SK-N-SH treated with all-trans-retinoic acid at 6 μM for 48 hours (cell line): ENCODE measurements around the gene QSOX1.

Experiments used
- ATAC-seq: fragments of 200-7000 bp; cut with Tn5 transposase; 3 replicates; pipeline ENCODE4 v1.9.1; 2020; ENCODE audit warnings: mild to moderate bottlenecking, moderate library complexity
- ARNTL ChIP-seq: fragments of 450-650 bp; formaldehyde crosslinking; IDR thresholded peaks from 2 replicates; pipeline ENCODE4 v1.5.0; 2020; ENCODE audit warnings: low read depth, mild to moderate bottlenecking, moderate library complexity, borderline replicate concordance
- BACH2 ChIP-seq: fragments of 250-450 bp; sonication (Bioruptor Pico); IDR thresholded peaks from 2 replicates; pipeline ENCODE4 v1.9.0; 2021; ENCODE audit warnings: mild to moderate bottlenecking, borderline replicate concordance
- CSDC2 ChIP-seq: fragments of 250-450 bp; sonication (Bioruptor Pico); IDR thresholded peaks from 2 replicates; pipeline ENCODE4 v1.5.0; 2020; ENCODE audit warnings: mild to moderate bottlenecking, moderate library complexity
- CSRNP3 ChIP-seq: fragments of 250-450 bp; sonication (Bioruptor Pico); IDR thresholded peaks from 2 replicates; pipeline ENCODE4 v1.5.1; 2021; ENCODE audit warnings: mild to moderate bottlenecking, moderate library complexity
- ESRRG ChIP-seq: fragments of 250-450 bp; sonication (Bioruptor Pico); IDR thresholded peaks from 2 replicates; pipeline ENCODE4 v1.6.1; 2021; ENCODE audit warnings: mild to moderate bottlenecking
- GLIS3 ChIP-seq: fragments of 250-450 bp; sonication (Bioruptor Pico); IDR thresholded peaks from 2 replicates; pipeline ENCODE4 v1.5.0; 2020; ENCODE audit warnings: mild to moderate bottlenecking, moderate library complexity
- ISL1 ChIP-seq: fragments of 250-450 bp; sonication (Bioruptor Pico); IDR thresholded peaks from 2 replicates; pipeline ENCODE4 v2.1.2; 2022; ENCODE audit warnings: mild to moderate bottlenecking, moderate library complexity
- PATZ1 ChIP-seq: fragments of 250-450 bp; sonication (Bioruptor Pico); IDR thresholded peaks from 2 replicates; pipeline ENCODE4 v1.8.0; 2020; ENCODE audit warnings: mild to moderate bottlenecking, moderate library complexity, borderline replicate concordance
- PPARA ChIP-seq: fragments of 250-450 bp; sonication (Bioruptor Pico); IDR thresholded peaks from 2 replicates; pipeline ENCODE4 v1.5.0; 2020; ENCODE audit warnings: mild to moderate bottlenecking, borderline replicate concordance
- RARB ChIP-seq: fragments of 250-450 bp; sonication (Bioruptor Pico); IDR thresholded peaks from 2 replicates; pipeline ENCODE4 v1.8.0; 2021; ENCODE audit warnings: mild to moderate bottlenecking, moderate library complexity
- SNAI2 ChIP-seq: fragments of 250-450 bp; sonication (Bioruptor Pico); IDR thresholded peaks from 2 replicates; pipeline ENCODE4 v1.5.0; 2020; ENCODE audit warnings: mild to moderate bottlenecking, moderate library complexity
- TCF4 ChIP-seq: fragments of 250-450 bp; sonication (Bioruptor Pico); IDR thresholded peaks from 2 replicates; pipeline ENCODE4 v1.8.0; 2021; ENCODE audit warnings: mild to moderate bottlenecking, moderate library complexity, borderline replicate concordance
- TOX ChIP-seq: fragments of 250-450 bp; sonication (Bioruptor Pico); IDR thresholded peaks from 2 replicates; pipeline ENCODE4 v1.8.0; 2021; ENCODE audit warnings: mild to moderate bottlenecking, moderate library complexity, borderline replicate concordance
- ZC3H10 ChIP-seq: fragments of 250-450 bp; sonication (Bioruptor Pico); IDR thresholded peaks from 2 replicates; pipeline ENCODE4 v1.5.1; 2021; ENCODE audit warnings: mild to moderate bottlenecking, moderate library complexity
- ZFP3 ChIP-seq: fragments of 250-450 bp; sonication (Bioruptor Pico); IDR thresholded peaks from 2 replicates; pipeline ENCODE4 v1.5.0; 2020; ENCODE audit warnings: mild to moderate bottlenecking, moderate library complexity
- ZFP30 ChIP-seq: fragments of 450-650 bp; formaldehyde crosslinking; IDR thresholded peaks from 2 replicates; pipeline ENCODE4 v1.5.0; 2022; ENCODE audit warnings: mild to moderate bottlenecking, moderate library complexity
- ZNF565 ChIP-seq: fragments of 450-650 bp; formaldehyde crosslinking; conservative IDR thresholded peaks from 2 replicates; pipeline ENCODE4 v1.5.0; 2020; ENCODE audit warnings: low read depth, mild to moderate bottlenecking, moderate library complexity
- ZNF70 ChIP-seq: fragments of 450-650 bp; formaldehyde crosslinking; IDR thresholded peaks from 2 replicates; pipeline ENCODE4 v1.5.0; 2020; ENCODE audit warnings: mild to moderate bottlenecking, moderate library complexity
- TF ChIP-seq, protein P1 (sequence below): fragments of 250-450 bp; sonication (Bioruptor Pico); IDR thresholded peaks from 2 replicates; pipeline ENCODE4 v1.8.0; 2021; ENCODE audit warnings: low read depth, mild to moderate bottlenecking, moderate library complexity, borderline replicate concordance
- TF ChIP-seq, protein P2 (sequence below): fragments of 250-450 bp; sonication (Bioruptor Pico); IDR thresholded peaks from 2 replicates; pipeline ENCODE4 v1.5.0; 2020; ENCODE audit warnings: mild to moderate bottlenecking, moderate library complexity

QSOX1 gene

GRCh38 chr1:180244840-180245239 lies 90.2 kb downstream of the QSOX1 start:
- no peak for ATAC-seq
- TF ChIP-seq RARB (no peak), ZFP3 (no peak), CSRNP3 (CRISPR knock-in tag) (no peak), ZNF70 (no peak), ZNF565 (CRISPR knock-in tag) (no peak), ZC3H10 (CRISPR knock-in tag) (no peak), TCF4 (CRISPR knock-in tag) (no peak), GLIS3 (CRISPR knock-in tag) (no peak), CSDC2 (CRISPR knock-in tag) (no peak), PATZ1 (CRISPR knock-in tag) (no peak), PPARA (no peak), BACH2 (no peak), ZFP30 (no peak), ARNTL (CRISPR knock-in tag) (no peak), ESRRG (no peak), TOX (CRISPR knock-in tag) (no peak), SNAI2 (CRISPR knock-in tag) (no peak)
- TF ChIP-seq, protein P1, sequence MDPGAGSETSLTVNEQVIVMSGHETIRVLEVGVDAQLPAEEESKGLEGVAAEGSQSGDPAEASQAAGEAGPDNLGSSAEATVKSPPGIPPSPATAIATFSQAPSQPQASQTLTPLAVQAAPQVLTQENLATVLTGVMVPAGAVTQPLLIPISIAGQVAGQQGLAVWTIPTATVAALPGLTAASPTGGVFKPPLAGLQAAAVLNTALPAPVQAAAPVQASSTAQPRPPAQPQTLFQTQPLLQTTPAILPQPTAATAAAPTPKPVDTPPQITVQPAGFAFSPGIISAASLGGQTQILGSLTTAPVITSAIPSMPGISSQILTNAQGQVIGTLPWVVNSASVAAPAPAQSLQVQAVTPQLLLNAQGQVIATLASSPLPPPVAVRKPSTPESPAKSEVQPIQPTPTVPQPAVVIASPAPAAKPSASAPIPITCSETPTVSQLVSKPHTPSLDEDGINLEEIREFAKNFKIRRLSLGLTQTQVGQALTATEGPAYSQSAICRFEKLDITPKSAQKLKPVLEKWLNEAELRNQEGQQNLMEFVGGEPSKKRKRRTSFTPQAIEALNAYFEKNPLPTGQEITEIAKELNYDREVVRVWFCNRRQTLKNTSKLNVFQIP (CRISPR knock-in tag): no peak
- TF ChIP-seq, protein P2, sequence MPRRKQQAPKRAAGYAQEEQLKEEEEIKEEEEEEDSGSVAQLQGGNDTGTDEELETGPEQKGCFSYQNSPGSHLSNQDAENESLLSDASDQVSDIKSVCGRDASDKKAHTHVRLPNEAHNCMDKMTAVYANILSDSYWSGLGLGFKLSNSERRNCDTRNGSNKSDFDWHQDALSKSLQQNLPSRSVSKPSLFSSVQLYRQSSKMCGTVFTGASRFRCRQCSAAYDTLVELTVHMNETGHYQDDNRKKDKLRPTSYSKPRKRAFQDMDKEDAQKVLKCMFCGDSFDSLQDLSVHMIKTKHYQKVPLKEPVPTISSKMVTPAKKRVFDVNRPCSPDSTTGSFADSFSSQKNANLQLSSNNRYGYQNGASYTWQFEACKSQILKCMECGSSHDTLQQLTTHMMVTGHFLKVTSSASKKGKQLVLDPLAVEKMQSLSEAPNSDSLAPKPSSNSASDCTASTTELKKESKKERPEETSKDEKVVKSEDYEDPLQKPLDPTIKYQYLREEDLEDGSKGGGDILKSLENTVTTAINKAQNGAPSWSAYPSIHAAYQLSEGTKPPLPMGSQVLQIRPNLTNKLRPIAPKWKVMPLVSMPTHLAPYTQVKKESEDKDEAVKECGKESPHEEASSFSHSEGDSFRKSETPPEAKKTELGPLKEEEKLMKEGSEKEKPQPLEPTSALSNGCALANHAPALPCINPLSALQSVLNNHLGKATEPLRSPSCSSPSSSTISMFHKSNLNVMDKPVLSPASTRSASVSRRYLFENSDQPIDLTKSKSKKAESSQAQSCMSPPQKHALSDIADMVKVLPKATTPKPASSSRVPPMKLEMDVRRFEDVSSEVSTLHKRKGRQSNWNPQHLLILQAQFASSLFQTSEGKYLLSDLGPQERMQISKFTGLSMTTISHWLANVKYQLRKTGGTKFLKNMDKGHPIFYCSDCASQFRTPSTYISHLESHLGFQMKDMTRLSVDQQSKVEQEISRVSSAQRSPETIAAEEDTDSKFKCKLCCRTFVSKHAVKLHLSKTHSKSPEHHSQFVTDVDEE: no peak
- TF ChIP-seq, all 23 proteins: peak for 0

DNA sequence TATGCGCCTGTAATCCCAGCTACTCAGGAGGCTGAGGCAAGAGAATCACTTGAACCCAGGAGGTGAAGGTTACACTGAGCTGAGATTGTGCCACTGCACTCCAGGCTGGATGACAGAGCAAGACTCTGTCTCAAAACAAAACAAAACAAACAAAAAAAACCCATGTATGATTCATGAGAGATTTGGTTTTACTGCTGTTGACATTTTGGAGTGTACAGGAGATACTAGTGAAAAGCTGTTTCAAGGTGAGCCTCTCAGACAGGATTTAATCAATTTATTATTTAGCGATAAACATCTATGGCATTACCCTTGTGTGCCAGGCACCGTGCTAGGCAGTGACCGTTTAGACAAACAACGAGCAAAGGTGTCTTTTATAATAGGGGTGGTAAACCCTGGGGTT lies 91.9 kb downstream of the QSOX1 start:
- TF ChIP-seq BACH2 (no peak), ARNTL (CRISPR knock-in tag) (no peak), ESRRG (no peak), ZNF70 (no peak), TCF4 (CRISPR knock-in tag) (no peak), CSRNP3 (CRISPR knock-in tag) (no peak)
- no peak for ATAC-seq

DNA sequence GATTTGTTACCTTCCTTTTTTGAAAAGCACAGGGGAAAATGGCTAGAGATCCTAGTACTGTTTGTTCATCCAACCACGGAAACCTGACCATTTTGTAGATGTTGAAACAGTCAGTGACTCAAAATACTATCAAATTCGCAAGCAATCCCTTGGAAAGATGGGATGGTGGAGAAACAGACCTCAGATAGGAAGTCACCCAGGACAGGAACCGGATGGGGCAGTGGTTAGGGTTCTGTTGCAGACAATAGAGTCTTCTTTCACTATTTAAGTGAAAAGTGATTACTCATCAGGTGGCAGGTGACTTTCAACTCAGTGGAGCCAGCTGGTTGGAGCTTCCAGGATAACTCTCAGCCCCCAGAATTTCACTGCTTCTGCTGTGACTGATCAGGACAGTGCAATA lies 92.4 kb downstream of the QSOX1 start:
- no peak for ATAC-seq

More for the DNA sequence above, 92.4 kb downstream of the QSOX1 start:
- TF ChIP-seq GLIS3 (CRISPR knock-in tag) (no peak), TCF4 (CRISPR knock-in tag) (no peak), ISL1 (CRISPR knock-in tag) (no peak), RARB (no peak), CSRNP3 (CRISPR knock-in tag) (no peak), ZFP30 (no peak), ZNF565 (CRISPR knock-in tag) (no peak), TOX (CRISPR knock-in tag) (no peak), SNAI2 (CRISPR knock-in tag) (no peak)
- TF ChIP-seq, protein P1 (CRISPR knock-in tag): no peak
